ENCODE measurements around the gene C5.

C5 gene

DNA sequence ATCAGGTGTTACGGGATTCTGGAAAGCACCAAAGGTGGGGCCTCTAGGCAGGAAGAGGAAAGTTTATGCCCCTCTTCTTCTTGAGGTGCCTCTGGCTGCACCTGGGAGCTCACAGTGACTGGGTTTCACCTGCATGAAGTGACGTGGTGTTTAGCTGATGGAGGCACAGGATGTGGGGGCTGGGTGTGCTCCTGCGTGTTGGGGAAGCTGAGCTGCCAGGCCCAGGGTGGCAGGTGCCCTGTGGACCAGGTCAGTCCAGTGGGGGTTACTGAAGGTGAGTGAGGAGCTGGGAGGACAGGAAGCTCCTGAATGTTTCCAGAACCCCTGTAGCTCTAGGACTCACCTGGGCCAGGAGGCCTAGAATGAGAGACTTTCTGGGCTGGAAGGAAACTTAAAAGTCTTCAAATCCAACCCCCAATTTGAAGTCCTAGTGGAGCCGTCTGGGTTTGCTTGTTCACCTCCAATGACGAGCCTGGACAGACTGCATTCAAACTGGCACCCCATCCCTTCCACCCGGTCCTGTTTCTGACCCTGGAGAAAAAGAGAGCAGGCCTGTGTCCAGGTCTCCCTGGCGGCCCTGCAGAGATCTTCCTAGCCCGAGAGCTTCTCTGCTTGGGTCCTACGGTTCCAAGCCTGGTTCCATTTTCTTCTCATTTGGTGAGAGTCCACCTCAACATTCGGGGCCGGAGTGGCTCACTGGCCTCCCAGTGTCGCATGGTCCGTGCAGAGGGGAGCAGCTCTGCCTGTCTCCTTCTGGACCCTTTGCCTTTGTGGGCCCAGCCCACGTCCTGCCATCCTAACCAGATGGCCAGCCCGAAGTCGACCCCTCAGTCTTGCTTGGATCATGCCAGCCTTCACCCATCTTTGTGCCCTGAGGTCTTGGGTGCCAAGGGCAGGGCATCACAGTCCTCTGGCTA lies 145.8 kb downstream of the C5 start:
- DNase-seq, result no peak

DNA sequence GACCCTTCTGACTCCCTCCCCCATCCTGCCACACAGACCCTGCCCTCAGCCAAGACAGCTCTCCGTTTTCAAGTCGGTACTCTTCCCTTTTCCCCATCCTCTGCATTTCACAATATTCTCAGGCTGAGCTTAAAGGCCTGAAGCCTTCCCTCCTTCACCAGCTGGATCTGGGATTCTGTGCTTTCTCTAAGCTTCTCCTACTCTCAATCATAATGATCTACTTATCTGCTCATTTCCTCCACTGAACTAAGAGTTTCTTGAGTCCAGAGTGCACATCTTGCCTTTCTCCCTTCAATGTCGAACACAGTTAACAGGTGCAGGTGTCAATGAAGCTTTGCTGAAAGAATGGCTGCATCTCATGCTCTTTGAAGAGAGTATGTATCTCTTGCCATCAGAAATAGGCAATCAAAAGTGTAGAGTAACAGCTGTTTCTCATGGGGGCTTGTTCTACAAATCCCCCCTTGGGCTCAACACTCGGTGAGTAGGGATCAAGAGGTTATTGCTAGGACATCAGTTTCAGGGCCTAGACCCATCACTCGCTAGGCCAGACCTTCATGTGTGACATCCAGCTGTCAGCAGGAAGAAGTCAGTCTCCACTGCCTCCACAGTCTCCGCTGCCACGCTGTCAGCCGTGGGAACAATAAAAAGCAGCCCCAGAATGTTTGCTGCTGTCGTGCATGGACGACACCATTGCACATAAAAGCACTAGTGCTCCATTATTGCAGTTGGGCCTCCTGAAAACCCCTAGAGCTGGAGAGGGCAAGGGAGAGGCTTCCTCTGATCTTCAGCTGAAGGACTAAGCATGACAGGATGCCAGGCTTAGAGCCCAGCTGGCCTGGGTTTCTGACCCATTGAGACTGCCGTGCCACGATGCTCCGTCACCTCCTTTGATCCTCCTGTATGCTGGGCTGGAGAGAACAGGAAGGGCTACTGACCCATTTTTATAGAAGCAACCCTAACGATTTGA lies 147.2 kb downstream of the C5 start:
- no peak for DNase-seq

All from GOT3 (cell line).